Inflammatory macrophage treated with lipopolysaccharide for 4 hours (primary cell): ENCODE results near the gene TRPM3.

ENCODE experiments used
- DNase-seq: peaks from one replicate; pipeline ENCODE4 v3.0.0-alpha.2; 2020

Gene TRPM3

GRCh38 chr9:71121275-71122021, at the start of gene TRPM3:
Gene TRPM3, minus strand, starts transcription at chr9:71121621. Its CDS starts 267 bp downstream, at chr9:71121354.
- DNase-seq = no peak

DNA sequence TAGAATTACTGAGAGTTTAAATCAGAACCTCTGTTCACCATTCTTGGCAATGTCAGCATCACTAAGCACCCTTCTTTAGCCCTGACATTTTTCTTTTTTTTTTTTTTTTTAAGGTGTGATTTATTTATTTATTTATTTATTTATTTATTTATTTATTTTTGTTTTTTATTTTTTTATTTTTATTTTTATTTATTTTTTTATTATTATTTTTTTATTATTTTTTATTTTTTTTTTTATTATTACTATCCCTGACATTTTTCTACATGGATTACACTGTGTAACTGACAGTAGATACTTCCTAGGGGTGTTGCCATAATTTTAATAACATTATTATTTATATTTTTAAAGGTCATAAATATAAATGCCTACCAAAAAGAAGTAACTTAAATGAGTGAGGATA, 47.0 kb upstream of the TRPM3 start:
- DNase-seq = no peak

- DNase-seq = no peak
Measured at GRCh38 chr9:71162126-71162525, 40.7 kb upstream of the TRPM3 start.

DNA sequence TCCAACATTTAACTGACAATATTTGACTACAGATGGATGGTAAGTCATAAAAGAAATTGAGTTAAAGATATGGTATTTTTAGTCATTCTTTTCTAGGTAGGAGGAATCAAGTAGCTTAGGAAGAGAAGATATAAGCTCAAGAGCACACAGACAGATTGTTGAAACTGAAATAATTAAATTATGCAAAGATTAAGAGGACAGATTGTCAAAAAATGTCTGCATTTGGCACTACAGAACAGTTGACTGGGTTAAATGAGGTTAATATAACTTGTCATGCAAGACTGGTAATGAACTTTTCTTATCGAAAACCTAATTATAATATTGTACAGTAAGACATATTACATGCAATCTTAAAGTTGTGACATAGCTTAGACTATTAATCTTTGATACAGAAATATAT, 36.3 kb upstream of the TRPM3 start:
- no peak for DNase-seq

DNA sequence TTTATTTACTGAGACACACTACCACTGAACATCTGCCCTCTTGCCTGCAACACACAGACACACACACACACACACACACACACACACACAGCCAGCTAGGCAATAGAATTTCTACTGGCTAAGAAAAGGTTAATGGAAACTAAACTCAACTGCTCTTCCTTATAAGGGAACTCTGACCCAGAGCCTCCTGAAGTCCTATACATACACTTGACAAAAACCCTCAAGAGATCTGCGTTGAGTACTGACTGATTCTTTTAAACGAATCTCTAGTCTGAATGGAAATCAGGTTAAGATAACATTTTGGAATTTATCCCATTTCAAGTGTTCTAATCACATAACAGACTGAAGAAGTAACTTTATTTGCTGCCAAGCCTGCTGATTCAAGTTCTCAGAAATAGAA, 25.9 kb upstream of the TRPM3 start:
- DNase-seq = no peak

DNA sequence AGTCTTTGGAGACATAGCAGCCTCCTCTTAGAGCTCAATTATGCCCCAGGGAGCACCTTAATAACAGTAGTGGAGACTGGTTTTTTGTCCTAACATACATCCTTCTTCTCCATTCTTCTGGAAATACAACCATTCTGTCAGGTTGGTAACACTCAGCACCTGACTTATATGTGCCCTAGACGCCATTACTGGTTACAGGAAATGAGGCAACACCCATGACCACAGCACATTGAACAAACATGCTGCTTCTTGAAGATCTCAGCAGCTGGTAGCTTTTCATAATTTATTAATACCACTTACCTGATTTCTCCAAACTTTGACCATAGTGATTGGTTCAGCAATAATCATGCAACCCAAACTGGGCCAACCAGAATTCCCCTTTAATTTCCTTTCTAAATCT, 25.1 kb upstream of the TRPM3 start:
- no peak for DNase-seq

DNA sequence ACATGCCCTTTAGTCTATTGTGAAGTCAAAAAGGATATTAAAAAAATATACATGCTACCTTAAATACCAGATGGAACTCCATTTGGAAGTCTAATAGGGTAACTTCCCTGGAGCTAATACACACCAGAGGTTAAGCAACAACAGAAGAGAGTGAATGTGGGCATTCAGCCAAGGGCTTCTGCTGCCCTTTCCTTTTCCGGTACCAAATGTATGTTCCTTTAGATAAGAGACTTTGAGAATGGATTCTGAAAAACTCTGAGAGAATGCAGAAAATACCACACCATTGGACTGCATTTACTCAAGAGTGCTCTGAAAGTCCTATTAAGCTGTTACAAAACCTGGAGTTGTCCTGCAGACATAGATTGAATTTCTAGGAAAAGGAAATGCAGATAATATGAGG, 23.8 kb upstream of the TRPM3 start:
- DNase-seq = no peak

DNA sequence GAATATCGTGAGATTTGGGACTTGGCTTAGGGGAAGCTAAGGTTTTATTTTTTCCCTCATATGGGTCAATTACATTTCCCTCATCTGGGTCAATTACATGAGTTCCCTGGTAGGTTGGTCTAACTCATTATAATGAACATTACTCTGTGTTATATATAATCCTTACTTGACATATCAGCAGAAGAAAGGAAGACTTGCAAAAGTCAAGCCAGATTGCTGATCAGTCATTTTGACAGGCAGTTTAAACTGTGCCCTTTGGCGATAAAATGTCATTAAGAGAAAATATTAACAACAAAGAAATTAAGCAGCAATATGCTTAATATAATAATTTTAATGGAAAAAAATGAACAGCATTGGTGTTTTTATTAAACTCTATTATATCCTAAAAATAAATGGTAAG, 23.1 kb upstream of the TRPM3 start:
- no peak for DNase-seq

DNA sequence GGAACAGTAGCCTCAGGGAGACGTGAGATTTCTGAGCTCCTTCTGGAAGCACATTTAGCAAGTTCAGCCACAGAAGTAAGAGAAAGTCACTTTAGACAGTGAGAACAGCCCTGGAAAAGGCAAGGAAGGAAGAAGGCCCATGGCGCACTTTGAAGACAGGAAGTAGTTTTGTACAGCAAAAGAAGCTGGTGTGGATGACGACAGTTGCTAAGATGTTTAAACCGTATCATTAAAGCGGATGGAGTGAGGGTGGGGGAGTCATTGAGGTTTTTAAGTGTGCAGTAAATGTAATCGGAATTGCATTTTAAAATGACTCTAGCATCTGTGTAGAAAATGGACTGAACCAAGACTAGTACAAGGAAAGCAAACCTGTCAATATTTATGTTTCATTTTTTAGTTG, 15.3 kb upstream of the TRPM3 start:
- no peak for DNase-seq

DNA sequence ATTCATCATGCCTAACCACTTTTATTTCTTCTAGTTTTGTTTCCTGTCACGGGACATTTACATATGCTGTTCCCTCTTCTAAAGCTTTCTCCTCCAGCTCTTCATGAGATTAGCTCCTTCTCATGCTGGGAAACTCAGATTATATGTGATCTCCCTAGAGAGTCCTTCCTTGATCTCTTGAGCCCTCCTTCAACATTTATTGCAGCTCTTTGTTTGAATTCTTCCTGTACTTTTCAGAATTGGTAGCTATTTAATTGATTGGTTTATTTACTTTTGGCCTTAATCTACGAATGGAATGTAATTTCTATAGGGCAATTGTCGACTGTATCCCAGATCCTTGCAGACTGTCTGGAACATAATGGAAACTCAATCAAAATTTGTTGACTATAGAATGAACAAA, 9.7 kb upstream of the TRPM3 start:
- no peak for DNase-seq

DNA sequence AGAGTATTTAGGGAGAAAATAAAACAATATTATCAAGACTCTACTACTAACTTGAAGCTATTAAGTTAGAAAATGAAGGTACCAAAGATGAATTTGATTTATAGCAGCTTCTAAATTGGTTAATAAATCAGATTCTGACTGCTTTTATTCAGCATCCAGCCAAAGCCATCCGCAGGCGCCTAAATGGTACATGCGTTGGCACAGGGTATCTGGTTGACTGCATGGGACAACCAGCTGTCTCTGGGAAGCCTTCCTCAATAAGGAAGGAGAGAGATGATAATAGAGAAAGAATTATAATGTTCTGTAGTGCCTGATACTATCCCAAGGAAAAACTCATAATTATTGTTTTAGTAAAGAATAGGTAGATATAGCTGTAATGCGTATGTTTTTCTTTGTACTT, 9.1 kb upstream of the TRPM3 start:
- no peak for DNase-seq

DNA sequence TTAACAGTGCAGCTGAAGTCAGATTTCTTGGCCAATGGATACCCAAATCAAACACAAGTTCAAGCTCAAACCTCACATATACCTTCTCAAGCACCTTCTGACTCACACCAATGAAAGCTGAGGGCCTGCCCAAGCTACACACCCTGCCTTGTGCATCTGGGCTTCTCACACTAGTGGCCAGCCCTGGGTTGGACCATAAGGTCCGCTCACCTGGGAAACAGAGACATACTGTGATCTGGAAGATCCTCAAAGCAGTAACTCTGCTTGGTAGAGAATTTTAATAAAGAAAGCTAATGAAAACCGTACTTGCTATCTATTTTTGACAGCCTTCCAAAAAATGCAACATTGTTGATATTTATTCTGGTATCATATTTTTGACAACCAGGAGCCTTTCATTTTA, 7.4 kb upstream of the TRPM3 start:
- DNase-seq = no peak

DNA sequence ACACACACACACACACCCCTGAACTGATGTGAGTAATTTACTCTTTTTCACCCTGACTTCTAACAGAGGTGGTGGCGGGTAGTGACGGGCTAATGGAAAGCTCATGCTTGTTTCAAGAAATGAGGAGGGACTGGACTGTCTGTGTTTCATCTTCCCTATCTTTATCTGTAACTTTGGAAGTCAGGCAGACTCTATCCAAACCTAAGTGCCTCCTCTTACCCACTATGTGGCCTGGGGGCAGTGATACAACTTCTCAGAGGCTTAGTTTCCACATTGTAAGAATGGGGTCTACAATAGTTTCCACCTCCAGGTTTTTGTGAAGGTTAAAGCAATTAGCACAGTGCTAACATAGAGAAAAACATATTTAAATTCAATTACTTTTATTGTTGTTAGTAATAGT, 5.9 kb upstream of the TRPM3 start:
- no peak for DNase-seq

DNA sequence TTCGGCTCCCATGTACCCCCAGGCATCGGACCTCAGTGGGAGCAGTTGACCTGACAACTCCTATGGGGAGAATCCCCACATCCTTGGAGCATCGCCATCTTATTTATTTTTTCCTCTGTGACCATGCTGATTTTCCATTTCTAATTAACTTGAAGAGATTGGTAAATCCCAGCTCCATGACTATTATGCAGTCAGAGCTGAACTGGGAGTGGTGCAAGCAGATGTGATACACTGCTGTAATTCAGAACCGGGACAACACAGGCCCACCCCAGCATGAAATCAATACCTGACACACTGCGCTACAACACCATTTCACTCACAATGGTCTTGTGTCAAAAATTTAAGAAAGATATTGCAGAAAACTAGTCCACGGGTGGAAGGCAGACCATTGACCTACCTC, 1.0 kb upstream of the TRPM3 start:
- no peak for DNase-seq

GRCh38 chr9:71122022-71122275, 528 bp upstream of the TRPM3 start:
- no peak for DNase-seq

GRCh38 chr9:71120501-71121247, 747 bp downstream of the TRPM3 start:
- no peak for DNase-seq

DNA sequence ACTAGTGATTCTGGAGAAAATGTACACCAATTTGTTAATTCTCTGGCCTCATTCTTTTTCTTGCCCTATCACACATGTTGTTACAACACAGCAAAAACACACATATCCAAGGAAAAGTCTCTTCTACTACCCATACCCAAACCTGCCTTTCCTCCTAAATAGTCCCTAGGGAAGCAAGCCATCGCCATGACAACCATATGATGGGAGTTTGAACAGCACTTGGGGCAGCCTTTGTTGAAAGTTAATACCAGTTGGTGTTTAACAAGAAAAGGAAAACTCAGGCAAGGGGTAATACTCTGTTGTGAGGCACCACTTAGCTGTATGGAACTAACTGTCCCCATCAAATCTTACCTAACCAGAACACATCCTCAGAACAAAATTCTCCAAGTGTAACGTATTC, 1.7 kb downstream of the TRPM3 start:
- DNase-seq = no peak

DNA sequence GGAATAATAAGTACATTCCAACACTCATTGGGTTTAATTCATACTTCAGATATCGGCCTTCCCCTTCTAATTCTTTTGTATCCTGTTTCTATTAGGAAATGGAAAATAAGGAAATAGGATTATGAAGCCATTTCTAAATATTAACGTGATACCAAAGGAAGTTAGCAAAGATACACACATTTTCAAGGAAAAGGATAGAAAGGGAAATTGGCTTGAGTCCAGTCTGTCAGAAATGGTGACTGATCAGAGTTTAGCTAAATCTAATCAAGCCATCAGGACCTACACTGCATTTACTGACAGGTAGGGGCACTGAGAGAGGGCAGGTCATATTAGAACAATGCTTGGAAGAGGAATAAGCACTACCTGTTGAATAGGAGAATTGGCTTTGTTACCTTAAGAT, 3.1 kb downstream of the TRPM3 start:
- no peak for DNase-seq

DNA sequence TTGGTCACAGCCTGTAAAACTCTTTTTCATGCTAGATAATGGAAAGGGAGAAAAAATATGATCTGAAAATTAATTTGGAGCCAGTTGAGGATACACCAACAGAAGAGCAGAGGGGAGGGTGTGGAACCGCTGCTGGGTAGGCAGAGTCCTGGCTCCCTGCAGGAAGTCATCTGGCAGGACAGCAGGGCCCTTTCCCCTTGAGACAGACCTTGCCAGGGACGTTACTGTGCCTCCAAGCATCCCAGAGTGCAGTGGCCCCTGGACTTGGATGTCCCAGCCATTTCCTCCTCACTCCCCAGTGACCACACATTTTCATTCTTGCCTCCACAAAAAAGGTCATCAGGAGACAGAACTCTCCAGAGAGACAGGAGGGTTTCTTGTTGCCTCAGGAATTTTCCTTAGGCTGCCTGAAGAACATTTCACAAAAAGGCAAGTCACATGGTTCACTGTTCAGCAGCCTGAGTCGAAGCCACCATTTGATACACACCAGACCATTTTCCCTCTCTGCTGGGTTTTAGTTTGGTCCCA, 5.9 kb downstream of the TRPM3 start:
- DNase-seq = no peak

DNA sequence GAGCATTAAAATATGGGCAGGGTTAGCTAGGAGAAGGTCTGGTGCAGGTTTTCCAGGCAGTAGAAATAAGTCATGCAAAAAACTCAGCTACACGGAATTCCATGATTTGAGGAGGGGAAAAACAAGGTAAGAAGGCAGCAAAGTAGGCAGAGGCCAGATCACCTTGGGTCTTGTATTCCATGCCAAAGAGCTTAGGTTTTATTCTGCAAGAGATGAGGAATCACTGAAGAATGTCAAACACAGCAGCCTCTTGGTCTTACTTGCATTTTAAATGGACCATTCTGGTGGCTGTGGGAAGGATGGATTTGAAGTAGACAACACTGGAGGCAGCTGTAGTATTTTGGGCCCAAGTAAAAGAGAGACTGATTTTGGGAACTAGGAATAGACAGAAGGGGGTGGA, 8.6 kb downstream of the TRPM3 start:
- no peak for DNase-seq

DNA sequence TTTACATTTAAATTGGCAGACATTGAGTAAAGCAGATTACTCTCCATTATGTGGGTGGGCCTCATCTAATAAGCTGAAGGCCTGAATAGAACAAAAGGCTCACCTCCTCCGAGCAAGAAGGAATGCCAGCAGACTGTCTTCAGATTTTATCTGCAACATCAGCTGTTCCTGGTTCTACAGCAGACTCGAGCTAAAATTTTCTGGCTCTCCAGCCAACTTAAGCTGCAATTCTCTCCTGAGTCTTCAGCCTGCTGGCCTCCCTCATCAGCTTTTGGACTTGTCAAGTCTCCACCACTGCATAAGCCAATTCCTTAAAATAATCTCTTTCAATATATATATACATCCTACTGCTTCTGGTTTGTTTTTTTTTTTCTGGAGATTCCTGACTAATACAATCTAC, 12.5 kb downstream of the TRPM3 start:
- DNase-seq = no peak

DNA sequence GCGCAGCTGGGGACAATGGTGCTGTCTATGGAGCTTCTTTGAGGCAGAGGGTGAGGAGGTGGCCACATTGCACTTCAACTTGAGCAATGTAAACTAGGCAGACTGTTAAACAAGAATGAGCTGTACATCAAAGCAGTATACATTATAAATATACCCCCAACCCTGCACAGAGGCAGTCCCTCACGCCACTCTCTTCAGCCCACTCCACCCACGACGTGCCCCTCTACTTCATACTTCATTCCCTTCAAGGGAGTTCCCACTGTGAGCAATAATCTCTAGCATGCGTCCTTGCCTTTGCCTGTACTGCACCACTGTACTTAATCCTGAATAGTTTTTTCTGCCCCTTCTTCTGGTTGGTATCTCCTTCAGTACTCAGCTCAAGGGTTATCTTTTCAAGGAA, 14.4 kb downstream of the TRPM3 start:
- no peak for DNase-seq

- DNase-seq = no peak
Measured at GRCh38 chr9:71105192-71105591, 16.2 kb downstream of the TRPM3 start.

DNA sequence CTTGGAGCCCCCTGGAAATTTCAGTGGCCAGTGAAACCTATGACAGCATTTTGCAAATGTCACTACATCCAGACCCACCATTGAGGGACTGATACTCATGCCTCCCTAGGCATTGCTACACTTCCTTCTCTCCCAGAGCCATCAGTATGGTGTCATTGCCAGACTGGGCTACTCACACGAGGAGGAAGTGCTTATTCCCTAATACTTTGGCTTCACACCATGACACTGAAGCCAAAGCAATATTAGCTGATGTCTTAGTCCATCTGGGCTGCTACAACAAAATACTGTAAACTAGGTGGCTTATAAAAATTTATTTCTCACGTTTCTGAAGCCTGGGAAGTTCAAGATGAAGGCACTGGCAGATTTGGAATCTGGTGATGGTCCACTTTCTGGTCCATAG, 22.6 kb downstream of the TRPM3 start:
- DNase-seq = no peak

- no peak for DNase-seq
Measured at GRCh38 chr9:71097671-71098070, 23.8 kb downstream of the TRPM3 start.
